Activated T-cell treated with anti-CD3 and anti-CD28 coated beads for 1 hour (primary cell): ENCODE data around the gene VCL.
"Not testable (repeated sequence)": the region's sequence is repeated elsewhere in the genome, so short reads cannot be mapped to it uniquely, and the experiment has no call there.

ENCODE experiments used
- DNase-seq: peaks from one replicate; pipeline ENCODE4 v3.0.0-alpha.2; 2020; ENCODE audit warnings: low read depth

VCL gene

DNA sequence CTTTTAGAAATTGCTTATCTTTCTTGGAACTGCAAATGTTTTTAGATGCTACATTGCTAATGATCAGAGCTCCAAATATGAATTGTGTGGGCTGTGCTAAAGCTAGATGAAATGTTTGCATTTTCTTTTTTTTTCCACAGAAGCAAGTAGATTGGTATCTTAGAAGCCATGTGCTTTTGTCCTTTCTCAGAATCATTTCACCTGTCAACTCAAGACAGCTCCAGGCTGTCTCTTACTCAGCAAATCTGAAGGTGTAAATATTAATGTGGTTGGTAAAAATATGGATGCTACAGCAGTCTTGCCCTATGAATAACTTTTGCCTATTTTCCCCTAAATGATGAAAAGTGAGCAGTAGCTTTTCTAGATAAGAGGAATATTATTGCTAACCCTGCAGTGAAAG is 111.5 kb downstream of the VCL start:
- DNase-seq = no peak

GRCh38 chr10:74110120-74110519 is 112.2 kb downstream of the VCL start:
- DNase-seq = no peak

DNA sequence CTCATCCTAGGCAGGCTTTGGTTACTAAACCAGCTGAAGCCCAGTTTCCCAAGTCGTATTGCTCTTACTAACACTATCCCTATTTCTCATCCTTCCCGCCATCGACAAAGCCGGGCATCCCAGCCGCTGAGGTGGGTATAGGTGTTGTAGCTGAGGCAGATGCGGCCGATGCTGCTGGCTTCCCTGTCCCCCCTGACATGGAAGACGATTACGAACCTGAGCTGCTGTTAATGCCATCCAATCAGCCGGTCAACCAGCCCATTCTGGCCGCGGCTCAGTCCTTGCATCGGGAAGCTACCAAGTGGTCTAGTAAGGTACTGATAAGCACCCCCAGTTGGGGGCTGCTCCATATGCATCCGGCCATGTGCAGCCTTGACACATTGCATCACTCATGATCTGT is 113.9 kb downstream of the VCL start:
- no peak for DNase-seq

- DNase-seq = no peak
Measured at GRCh38 chr10:74113546-74113945, 115.6 kb downstream of the VCL start.

DNA sequence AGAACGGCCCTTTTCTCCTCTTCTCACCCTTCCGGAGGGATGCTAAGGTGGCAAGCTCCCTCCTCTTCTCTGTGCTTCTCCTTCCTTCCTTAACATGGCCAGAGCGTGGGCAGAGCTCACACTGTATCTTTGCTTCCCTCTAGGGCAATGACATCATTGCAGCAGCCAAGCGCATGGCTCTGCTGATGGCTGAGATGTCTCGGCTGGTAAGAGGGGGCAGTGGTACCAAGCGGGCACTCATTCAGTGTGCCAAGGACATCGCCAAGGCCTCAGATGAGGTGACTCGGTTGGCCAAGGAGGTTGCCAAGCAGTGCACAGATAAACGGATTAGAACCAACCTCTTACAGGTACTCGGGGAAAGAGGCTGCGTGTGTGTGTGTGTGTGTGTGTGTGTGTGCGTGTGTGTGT is 116.1 kb downstream of the VCL start:
- DNase-seq = no peak

GRCh38 chr10:74117738-74118137 is 119.8 kb downstream of the VCL start:
- DNase-seq = no peak

- DNase-seq = no peak
Measured at GRCh38 chr10:74118804-74119203, 120.9 kb downstream of the VCL start.

- no peak for DNase-seq
Measured at GRCh38 chr10:74120911-74121310, 123.0 kb downstream of the VCL start.

DNA sequence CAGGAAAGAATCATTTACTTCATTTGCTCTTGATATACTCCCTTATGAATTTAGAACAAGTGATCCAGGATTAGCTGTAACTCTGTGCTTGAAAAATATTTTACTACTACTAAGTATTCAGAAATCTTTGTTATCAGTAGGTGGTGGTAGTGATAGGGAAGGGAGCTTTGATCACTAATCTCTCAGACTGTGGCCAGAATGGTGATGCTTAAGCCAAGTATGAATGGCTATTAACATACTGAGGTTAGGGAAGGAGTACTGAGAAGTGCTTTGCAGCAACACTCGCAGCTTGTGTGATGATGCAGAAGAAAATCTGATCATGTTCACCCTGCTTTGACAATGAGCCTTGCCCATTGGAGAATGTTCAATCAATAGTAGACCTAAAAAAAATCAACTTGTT is 123.5 kb downstream of the VCL start:
- no peak for DNase-seq

DNA sequence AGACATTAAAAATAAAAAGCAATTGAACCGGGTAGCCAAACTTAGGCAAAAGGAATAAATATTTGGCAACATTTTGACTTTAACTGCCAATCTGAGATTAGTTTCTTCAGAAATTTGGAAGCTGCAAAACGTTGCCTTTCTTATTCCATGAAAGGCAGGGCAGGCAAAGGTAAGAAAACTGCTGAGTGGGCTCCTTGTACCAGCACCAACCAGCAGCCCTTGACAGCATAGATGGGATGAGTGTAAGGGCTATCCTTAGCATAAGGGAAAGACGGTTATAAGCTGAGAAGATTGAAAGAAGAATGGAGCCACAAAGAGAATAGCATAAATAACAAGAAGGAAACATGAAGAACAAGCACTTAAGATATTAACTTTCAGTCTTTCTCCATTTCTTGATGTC is 124.1 kb downstream of the VCL start:
- no peak for DNase-seq

GRCh38 chr10:74123081-74123480 is 125.2 kb downstream of the VCL start:
- no peak for DNase-seq

- DNase-seq = no peak
Measured at GRCh38 chr10:74133923-74134820, 136.3 kb downstream of the VCL start.

DNA sequence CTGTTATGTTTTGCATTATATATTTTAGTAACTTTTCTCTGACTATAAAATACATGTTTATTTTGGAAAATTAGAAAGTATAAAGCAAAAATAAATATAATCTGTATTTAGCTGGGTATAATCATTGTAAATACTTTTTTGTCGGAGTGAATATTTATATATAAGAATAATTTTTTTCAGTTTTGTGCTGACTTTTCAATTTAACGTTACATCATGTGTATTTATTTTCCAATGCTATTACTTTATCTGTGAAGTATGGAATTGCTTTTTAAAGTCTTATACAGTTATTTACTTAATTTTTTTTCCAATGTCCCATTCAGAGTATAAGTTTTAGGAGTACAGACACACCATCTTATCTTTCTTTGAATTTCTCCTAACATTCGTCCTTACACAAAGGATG is 137.5 kb downstream of the VCL start:
- DNase-seq = no peak

GRCh38 chr10:74137992-74138391 is 140.1 kb downstream of the VCL start:
- no peak for DNase-seq

DNA sequence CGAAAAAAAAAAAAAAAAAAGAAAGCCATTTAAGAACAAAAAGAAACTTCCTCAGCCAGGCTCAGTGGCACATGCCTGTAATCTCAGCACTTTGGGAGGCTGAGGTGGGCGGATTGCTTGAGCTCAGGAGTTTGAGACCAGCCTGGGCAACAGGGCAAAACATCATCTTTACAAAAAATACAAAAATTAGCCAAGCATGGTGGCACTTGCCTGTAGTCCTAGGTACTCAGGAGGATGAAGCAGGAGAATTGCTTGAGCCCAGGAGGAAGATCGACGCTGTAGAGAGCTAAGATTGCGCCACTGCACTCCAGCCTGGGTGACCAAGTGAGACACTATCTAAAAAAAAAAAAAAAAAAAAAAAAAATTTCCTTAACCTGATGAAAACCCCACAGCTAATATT is 140.7 kb downstream of the VCL start:
- DNase-seq = not testable (repeated sequence)

GRCh38 chr10:74139981-74140380 is 142.1 kb downstream of the VCL start:
- no peak for DNase-seq

DNA sequence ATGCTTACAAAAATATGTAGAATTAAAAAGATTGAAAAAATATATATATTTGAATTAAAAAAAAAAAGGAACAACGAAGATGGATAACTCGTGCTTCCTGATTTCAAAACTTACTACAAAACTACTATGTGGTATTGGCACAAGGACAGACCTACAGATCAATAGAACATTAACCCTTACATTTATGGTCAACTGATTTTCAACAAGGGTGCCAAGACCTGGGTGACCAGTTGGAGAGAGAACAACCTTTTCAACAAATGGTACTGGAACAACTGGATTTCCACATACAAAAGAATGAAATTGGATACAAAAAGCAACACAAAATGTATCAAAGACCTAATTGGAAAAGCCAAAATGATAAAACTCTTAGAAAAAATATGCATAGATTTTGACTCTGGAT is 142.6 kb downstream of the VCL start:
- no peak for DNase-seq

GRCh38 chr10:74145133-74145532 is 147.2 kb downstream of the VCL start:
- no peak for DNase-seq

- not testable (repeated sequence) for DNase-seq
Measured at GRCh38 chr10:74146980-74147379, 149.1 kb downstream of the VCL start.

DNA sequence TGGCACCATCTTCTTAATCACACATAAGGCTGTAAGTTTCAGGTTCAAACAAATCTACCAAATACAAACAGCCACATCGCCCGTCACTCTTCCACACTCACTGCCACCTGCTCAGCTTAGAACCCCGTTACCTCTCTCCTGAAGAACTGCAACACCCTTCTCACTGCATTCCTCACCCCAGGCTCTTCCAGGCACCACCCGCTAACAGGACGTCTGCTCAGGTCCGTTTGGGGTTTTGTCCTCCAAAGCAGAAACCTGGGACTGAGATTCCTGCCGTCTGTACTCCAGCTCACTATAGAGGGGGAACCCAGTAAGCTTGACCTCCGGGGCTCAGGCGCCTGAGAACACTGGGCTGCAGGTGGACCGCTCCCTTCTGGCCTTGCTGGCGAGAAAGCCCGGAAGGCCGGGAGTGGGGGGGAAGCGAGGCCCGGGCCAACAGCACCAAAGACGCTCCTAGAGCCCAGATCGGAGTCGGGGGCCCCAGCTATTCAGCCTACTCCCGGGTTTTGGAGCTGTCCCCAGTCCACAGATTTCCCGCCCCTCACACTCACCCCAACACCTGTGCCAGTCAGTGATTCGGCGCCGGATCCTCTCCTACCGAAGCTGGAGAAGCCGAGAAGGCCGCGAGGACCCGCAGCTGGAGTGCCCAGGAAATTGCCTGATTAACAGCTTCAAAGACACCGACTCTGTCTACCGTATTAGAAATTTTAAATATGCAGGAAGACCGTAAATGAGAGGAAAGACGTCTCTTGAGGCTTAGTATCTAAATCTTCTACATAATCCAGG is 152.5 kb downstream of the VCL start, which contains the start of gene AP3M1:
Gene AP3M1 (minus strand): TSS at position 625 of the 786 bp plus-strand sequence. CDS start 12,449 bp downstream, outside the sequence.
- DNase-seq = peak; percentile 75

DNA sequence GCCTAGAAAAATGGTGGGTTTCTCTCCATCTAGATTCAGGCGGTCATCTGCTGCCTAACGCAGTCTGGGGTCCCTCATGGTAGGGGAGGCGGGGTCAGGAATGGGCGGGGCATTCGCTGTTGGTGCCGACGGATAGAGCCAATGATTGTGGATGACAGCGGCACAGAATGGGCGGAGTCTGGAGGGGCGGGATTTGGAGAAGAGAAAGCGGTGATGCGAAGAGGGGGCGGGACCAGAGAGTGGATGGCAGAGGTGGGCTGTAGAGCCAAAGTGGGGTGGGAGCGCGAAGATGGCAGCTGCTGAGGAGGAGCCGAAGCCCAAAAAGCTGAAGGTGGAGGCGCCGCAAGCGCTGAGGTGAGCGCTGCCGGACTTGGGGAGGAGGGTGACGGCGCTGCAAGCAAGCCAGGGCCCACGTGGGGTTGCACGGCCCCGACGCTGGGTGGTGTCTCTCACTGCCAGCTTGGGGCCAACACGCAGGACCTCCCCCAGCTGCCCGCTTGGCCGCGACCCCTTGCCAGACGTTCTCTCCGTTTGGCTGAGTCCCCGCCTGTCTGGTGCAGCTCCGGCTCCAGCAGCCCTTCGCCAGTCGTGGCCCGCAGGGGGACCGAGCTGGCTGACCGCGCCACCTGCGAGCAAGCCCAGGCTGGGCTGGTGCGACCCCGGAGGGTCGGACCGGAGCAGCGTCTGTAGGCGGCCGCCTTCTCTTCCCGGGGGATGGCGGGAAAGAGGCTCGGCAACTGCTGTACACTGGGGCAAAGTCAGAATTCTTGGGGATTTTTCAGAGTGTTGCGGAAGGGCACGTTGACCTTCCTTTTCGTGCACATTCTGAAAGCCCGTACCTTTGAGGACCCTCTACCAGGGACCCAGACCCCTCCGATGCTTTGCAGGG is 153.3 kb downstream of the VCL start, which contains the start of gene ADK:
Gene ADK (plus strand): TSS at position 232 of the 889 bp plus-strand sequence. CDS start 58 bp downstream, at position 290.
- DNase-seq = peak; percentile 100
